GM19043 (cell line): ENCODE results near the gene NAGLU.

Experiments used
- ATAC-seq: cut with Tn5 transposase; IDR thresholded peaks from one replicate; pipeline ENCODE4 v1.9.1; 2021; ENCODE audit warnings: low read depth; ENCODE audit not compliant: unreplicated experiment

Gene NAGLU

DNA sequence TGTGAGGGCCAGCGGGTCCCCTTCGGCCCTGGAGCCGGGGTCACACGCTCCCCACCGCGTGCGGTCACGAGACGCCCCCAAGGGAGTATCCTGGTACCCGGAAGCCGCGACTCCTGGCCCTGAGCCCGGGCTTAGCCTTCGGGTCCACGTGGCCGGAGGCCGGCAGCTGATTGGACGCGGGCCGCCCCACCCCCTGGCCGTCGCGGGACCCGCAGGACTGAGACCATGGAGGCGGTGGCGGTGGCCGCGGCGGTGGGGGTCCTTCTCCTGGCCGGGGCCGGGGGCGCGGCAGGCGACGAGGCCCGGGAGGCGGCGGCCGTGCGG lies at the start of gene NAGLU:
Gene NAGLU (plus strand): TSS at position 194 of the 324 bp plus-strand sequence. CDS start 32 bp downstream, at position 226.
- ATAC-seq: peak; percentile 76

DNA sequence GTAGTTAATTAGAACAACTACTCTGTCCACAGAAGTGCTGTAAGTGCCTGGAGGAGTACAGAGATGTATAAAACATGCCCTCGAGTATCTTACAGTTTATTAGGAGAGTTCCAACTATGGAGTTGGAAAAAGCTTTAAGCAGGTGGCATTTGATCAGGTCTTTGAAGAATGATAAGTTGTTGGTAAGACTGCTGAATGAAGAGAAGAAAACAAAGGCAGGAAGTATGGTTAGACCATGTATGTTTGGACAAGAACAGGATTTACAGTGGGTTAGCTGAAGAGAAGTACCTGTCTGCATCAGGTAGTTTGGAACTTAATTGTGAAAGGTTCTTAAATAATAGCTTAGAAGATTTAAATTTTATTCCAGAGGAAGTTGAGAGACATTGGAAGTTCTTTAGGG lies 48.0 kb upstream of the NAGLU start:
- no peak for ATAC-seq

DNA sequence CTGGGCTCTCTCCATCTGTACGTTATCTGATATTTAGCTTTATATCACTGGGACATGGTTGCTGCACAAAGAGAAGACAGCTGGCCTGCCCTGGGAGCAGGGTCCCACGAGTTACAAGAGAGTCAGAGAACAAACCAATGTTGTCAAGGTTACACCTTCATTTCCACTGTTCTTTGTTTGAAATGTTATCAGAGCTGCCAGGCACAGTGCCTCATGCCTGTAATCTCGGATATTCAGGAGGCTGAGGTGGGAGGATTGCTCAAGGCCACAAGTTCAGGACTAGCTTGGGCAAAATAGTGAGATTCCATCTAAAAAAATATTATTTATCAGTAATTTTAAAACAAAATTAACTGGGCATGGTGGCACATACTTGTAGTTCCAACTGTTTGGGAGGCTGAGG lies 42.7 kb upstream of the NAGLU start:
- no peak for ATAC-seq

DNA sequence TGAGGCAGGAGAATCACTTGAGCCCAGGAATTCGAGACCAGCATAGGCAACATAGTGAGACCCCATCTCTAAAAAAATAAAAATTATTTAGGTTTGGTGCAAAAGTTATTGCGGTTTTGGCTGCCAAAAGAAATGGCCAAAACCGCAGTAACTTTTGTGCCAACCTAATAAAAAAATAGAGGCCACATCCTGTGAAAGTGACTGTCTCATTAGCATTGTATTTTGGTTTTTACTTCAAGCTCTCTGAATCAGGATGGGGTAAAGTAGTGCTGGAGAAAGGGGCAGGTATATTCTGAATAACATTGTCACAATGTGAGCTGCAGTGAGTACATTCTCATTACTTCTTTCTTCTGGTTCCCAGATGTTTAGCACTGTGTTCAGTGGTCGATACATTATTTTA lies 41.4 kb upstream of the NAGLU start:
- no peak for ATAC-seq

DNA sequence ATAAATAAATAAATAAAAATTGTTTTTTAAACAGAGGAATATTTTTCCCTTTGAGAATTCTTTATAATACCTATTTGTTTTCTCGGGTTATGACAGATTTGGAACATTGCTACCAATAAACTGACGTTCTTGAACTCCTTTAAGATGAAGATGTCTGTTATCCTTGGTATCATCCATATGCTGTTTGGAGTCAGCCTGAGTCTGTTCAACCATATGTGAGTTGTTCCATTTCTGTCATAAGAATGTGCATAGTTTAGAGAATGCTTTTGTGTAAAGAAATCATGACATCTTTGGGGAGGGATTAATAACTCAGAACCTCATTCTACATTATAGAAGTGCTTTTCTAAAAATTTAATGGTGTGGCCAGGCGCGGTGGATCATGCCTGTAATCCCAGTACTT lies 37.2 kb upstream of the NAGLU start:
- ATAC-seq: no peak

DNA sequence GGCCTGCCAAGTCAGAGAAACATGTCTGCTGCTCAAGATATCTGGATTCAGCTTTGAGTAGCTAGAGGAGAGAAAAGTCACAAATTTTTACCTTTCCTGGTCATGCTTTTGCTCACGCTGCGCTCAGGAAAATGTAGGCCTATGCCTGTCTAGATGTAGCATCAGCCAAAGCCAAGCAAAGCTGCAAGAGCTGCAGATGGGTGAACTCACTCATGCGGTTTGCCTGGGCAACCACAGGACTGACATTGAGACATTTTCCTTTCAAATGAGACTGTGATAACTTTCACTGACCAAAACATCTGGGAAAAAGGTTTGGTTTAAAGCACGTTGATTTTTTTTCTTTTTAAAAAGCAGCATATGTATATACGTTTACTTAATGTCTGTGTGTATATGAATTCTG lies 34.0 kb upstream of the NAGLU start:
- ATAC-seq: no peak

DNA sequence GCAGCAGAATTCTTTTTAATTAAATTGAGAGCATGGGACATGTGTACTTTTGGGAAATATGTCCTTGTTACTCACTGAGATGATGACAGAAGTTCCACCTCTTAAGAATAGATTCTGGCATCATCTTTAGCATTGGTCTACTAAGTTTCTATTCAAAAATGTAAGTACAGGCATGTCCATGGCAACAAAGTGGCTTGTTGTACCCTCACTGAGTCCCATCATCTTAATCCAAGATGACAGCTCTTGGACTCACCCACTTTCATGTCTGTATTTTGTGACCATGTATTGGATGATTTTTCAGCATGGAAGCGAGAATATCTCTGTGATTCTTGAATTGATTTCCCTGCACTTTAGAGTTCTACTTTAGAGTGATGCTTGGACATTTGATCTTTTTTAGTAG lies 33.1 kb upstream of the NAGLU start:
- ATAC-seq: no peak

DNA sequence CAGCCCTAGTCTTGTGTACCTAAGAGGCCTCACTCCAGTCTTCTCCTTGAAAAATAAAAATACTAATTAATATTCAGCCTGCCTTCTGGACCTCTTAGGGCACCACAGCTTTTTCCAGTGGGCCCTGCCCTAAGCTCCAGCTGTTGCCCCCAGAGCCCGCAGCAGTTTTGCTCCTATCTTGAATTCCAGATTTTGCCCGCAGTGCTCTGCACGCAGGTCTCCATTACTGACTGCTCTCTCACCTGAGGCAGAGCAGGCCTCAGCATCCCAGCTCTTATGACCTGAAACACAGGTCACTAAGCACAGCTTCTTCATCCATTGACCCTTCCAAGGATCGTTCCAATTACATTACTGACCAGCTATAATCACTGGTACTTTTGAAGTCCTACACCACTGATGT lies 28.4 kb upstream of the NAGLU start:
- ATAC-seq: no peak

DNA sequence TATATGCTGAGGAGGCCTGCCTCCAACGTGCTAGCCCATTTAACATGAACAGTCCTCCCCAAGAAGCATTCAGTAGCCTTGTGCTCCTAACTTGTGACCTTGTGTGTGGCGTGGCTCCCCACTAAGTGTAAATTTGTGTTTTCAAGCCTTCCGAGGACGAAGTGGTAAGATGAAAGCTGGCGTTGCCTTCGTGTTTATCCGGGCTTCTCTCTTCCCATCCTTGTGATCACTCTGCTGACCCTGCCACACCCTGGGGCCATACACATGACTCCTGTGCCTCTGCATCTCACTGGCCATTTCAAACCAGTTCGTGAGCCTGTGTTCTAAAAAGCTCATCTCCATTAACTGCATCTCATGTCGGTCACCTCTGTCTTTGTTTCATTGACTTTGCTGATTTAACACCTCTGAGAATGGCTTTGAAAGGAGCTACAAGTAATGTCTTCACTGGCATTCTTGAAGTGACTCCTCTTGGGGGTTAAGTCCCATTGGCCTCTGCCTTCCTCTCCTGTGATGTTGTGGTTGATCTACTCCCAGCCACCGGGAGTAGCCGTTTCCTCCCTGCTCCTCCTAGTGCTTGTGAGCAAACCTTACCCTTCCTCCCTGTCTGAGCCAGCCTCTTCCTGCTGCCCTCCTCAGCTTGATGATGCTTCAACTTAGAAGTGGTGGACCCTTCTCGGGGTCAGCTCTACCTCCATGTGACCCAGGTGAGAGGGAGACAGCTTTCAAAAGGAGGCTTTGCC lies 27.4 kb upstream of the NAGLU start:
- no peak for ATAC-seq

DNA sequence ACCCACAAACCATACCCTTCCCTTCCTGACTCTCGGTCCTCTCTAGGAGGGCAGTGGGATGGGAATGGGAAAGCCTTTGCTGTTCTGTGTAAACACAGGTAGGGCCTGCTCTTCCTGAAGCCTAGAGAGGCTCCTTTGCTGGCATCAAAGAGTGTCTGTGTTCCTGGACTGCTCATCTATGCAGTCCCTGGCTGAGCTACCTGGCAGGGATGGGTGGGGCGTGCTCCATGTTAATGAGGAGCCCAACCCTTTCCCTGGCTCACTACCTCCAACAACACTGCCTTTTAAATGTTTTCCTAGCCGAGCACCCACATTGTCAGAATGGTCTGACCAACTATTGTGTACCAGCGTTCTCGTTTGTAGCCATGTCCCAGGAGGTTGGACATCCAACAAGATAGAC lies 26.6 kb upstream of the NAGLU start:
- ATAC-seq: no peak

DNA sequence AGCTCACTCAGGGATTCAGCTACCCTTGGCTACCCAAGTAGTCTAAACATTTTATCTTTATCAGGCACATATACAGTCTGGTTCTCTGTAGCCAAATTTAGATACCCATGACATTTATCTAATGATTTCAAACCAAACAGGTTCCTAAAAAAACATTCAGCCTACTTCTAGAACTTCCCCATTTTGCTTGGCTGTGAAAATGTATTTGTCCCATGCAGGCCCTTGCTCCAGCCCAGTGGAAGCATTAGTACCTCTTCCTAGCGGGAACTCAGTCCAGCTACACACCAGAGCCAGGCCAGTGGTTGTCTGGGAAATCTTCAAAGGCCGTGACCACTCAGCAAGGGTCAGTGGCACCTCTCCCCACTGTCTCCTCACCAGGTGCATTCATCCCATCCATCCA lies 26.2 kb upstream of the NAGLU start:
- ATAC-seq: no peak

DNA sequence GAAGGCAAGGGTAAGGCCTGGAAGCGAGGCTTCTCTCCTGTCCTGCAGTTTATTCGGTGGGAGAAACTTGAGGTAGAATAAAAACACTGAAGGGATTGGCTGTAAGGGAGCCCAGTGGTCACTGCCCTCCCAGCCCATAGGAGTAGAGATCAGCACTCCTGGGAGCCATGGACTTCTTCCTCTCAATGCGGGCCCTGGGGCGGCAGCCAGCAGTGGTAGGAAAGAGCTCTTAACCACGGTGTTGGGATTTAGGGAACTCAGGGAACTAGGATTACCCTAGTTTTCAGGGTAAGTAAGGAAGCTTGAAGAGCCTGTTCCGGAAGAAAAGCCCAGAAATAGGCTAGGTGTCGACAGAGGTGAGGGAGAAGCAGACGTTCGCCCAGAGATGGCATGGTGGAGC lies 23.8 kb upstream of the NAGLU start:
- ATAC-seq: no peak

DNA sequence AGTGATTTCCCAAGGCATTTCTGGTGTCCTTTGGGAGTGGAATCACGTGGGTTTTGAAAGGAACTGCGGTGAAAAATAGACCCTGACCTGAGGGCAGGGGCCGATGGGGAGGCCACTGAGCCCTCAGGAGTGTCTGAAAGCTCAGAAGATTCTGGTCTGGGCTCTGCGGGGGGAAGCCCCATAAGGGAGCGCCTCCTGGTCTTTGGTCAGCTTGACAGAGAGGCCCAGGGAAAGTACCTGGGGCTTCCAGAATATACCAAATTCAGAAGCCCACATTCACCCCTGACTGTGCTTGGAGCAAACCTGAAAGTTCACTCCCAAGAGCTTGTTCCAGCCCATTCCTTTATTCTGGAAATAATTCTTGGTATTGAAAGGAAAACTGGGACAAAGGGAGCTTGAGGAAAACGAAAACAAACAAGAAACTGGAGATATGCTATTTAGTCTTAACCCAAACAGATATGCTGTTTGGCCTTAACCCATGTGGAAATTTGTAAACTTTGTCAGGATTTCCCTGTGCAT lies 23.2 kb upstream of the NAGLU start:
- ATAC-seq: no peak

DNA sequence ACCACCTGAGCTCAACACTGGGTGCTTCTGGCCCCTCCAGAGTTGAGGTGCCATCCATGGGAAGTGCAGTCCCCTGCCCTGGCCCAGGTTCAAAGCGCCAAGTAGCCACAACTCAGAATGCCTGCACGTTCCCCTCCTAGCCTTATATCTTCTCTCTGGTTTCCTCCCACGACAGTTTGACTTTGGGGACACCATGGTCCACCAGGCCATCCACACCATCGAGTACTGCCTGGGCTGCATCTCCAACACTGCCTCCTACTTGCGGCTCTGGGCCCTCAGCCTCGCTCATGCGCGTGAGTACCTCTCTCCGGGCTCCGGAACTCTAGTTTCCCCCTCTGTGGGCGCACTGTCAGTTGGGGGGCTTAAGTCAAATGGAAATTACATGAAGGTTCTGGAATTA lies 22.4 kb upstream of the NAGLU start:
- no peak for ATAC-seq

DNA sequence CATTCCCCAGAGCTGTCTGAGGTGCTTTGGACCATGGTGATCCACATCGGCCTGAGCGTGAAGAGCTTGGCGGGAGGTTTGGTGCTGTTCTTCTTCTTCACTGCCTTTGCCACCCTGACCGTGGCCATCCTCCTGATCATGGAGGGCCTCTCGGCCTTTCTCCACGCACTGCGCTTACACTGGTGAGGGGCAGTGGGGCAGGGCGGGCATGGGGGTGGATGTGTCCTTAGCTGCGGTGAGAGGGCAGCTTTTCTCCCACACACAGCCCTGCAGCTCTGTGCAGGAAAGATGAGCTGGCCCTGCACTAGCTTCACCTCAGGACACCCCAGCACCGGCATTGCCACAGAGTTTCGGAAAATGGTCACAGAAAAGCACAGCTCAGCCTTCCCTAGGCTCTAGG lies 21.8 kb upstream of the NAGLU start:
- no peak for ATAC-seq

DNA sequence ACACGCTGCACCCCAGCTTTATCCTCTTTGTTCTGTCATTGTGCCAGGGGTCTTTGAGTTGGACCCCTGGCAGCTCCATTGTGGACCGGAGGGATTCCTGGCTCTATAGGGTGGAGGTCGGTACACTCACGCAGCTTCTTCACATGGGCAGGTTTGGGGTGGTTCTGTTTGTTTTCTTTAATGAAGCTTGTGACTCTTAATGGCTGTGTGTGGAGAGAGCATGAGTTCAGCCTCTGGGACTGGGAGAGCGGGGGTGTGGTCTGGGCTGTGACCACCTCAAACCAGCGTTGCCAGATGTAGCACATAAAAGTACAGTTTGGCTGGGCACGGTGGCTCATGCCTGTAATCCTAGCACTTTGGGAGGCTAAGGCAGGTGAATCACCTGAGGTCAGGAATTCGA lies 21.2 kb upstream of the NAGLU start:
- ATAC-seq: no peak

DNA sequence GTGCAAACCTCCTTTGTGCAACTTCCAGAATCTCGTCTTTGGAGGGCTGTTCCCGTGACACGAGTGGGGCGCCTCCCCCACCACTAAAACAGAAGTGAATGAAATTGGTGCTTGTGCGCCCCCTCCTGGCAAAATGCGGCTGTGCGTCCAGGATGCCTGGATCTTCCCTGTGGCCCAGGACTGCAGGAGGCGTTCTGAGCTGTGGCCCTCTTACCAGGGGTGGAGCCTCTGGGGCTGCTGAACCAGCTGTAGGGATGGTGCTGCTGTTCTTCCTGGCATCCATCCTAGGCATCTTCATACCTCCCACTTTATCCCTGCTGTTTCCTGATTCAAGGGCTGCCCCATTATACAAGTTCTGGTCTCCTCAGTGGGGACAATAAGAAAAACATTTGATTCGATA lies 18.5 kb upstream of the NAGLU start:
- ATAC-seq: no peak

DNA sequence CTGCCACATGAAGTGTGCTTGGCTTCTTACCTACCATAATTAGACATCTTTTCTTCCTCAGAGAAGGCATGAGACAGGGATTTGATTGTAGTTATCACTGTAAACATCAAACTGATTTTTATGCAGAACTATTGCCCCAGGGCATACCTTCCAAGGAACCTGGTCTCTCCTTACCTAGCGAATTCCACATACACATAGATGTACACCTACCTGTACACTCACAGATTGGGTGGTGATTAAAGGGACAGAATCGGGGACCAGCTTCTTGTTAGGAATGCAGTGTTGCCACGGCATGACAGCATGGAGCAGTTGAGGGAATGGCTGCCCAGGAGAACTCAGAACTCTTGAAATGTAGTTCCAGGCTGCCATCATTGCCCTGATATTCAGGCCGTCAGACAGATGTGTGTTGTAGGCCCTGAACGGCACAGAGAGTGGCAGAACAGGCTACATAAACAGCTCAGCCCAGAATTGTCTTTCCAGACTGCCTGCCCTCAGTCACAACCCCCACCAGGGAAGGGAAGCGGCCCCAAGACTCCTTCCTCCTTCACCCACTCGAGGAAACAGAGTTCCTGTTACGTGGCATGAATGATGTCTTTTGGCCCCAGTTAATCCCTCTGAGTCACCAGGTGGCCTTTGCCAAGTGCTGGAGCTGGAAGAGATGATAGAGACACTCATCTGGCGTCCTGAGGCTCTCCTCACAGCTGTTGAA lies 17.8 kb upstream of the NAGLU start:
- no peak for ATAC-seq

DNA sequence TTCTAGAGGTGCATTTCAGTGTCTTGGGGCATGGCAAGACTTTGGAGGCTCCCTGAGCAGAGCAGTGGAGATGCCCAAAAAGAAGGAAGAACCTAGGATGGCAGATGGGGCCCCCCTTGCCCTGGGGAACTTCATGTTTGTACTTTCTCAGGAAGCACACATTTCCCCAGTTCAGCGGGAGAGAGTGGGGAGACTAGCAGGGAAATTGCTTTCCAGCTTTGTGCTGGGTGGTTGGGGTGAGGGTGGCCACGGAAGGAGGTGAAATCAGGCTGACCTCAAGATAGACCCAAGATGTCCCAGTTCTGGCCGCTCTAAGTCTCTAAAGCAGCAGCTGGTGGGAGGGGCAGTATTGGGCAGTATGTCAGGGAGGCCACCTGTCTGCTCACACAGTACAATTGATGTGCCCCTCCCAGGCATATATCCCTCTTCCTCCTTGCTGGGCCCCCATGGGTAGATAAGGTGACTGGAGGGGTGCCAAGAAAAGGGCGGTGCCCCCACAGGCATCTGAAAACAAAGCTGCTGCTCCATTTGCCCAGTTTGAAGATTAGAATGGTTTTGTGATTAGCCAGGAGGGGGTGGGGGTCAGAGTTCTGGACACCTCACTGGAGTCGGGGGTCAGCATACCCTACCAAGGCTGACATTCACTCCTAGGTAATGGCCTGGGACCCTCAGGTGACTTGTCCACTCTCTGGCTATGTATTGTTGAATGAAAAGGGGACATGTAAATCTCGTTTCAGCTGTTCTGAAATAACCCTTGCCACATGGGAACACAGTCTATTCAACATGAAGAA lies 17.1 kb upstream of the NAGLU start:
- ATAC-seq: no peak

DNA sequence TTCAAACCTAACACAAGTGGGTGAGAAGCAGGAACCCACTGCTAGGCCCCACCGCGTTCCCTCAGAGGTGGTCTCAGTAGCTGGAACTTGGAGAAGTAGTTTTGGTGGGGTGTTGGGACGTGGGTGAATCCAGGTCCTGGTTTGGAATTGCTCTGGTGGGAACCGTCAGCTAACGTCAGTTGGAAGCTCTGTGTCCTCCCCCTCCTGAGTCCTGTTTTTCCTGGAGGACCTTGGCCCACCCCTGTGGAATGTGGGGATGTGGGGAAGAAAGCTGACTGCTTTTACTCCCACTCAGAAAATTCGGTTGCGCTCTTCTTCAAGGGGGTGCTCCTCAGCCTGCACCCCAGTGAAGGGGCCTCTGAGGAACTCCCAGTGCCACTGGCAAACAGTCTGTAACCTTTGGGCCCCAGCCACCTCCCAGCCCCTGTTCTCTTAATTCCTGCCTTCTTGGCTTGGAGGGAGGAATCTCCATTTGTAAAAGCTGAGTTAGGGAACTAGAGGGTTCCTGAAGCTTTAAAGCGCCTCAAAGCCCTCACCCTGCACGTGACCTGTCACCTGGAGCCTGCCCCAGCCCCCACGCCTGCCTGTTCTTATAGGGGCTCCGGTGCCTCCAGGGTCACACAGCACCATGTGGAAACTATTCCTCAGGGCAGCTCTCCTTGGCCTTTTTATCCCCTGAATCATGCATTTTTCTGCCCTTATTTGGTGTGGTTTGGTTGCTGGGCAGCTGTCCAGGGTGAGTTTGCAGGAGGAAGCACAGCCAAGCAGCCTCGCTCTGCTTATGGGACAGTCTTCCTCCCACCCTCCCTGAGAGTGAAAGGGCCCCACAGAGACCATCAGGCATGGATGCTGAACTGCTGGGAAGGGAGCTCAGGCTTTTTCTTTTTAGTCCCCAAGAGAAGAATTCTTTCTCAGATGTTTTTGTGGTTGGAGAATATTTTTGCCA lies 16.2 kb upstream of the NAGLU start:
- ATAC-seq: no peak
